Astrocyte (in vitro differentiated cells and primary cell): ENCODE results near the gene EXOC4.

Source experiments
- EZH2 ChIP-seq: IDR thresholded peaks from 2 replicates; pipeline ENCODE4 v1.6.1; 2012; ENCODE audit warnings: mild to moderate bottlenecking, low read length, inconsistent platforms; ENCODE audit not compliant: insufficient read depth
- TF ChIP-seq, protein P1 (sequence below): IDR thresholded peaks from 2 replicates; pipeline ENCODE4 v1.5.1; 2011; ENCODE audit warnings: low read depth, mild to moderate bottlenecking, inconsistent platforms, low read length, moderate library complexity; ENCODE audit not compliant: insufficient read depth

- TF ChIP-seq, protein P1, sequence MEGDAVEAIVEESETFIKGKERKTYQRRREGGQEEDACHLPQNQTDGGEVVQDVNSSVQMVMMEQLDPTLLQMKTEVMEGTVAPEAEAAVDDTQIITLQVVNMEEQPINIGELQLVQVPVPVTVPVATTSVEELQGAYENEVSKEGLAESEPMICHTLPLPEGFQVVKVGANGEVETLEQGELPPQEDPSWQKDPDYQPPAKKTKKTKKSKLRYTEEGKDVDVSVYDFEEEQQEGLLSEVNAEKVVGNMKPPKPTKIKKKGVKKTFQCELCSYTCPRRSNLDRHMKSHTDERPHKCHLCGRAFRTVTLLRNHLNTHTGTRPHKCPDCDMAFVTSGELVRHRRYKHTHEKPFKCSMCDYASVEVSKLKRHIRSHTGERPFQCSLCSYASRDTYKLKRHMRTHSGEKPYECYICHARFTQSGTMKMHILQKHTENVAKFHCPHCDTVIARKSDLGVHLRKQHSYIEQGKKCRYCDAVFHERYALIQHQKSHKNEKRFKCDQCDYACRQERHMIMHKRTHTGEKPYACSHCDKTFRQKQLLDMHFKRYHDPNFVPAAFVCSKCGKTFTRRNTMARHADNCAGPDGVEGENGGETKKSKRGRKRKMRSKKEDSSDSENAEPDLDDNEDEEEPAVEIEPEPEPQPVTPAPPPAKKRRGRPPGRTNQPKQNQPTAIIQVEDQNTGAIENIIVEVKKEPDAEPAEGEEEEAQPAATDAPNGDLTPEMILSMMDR = no peak
- TF ChIP-seq EZH2 = no peak
Observed at GRCh38 chr7:133934977-133935330, 682.1 kb downstream of the EXOC4 start.
